ENCODE results near the gene BRD4. TPM values are rescaled to one million over a fixed set of nuclear protein-coding genes. Genes with fewer than 3 reads are reported as not detected.

The BRD4 gene
- total RNA-seq (2014; rRNA removed; shearing (Covaris generic)) (63.5 and 63.8 TPM in 2 replicates), polyA plus RNA-seq (2016; fragmentation: Nextera tagmentation; extraction: Ambion mirVana) (115 and 127 TPM in 2 replicates)
- long read RNA-seq, partial matches to known transcripts: 6 of 11 reads
- long read RNA-seq, other reads (novel, unspliced or antisense): 4 of 11 reads

DNA sequence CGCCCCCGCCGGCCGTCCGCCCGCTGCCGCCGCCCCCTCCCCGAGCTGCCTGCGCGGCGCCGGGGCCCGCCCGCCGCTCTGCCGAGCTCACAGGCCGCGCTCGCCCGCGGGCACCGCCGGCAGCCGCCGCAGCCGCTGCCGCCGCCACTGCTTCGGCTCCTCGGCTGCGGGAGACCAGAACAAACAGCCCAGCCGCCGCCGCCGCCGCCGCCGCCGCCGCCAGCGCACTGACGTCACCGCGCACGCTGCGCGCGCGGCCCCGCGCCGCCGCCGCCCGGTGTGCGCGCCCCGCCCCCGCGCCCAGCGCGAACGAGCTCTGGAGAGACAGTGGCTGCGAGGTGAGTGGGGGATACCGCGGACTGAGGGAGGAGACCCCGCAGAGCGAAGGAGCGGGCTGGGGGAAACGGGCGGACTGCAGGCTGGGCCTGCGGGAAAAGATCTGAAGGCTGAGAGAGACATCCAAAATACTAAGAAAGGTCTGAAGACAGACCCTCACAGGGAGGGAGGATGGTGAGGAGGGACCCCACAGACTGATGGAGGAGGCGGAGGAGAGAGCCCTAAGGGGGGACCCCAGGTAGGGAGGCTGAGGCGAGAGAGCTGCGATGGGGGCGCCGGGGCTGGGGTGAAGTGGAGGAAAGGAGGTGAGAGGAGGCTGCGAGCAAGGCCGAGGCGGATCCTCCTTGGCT, at the start of gene BRD4:
Gene BRD4, minus strand, starts transcription at position 229 of the 686 bp plus-strand sequence. CDS start 59,440 bp downstream, outside the sequence.
- peak within 1 kb of the TSS; percentile 98 for H3K4me3 Mint-ChIP-seq
- TF ChIP-seq, protein P1, sequence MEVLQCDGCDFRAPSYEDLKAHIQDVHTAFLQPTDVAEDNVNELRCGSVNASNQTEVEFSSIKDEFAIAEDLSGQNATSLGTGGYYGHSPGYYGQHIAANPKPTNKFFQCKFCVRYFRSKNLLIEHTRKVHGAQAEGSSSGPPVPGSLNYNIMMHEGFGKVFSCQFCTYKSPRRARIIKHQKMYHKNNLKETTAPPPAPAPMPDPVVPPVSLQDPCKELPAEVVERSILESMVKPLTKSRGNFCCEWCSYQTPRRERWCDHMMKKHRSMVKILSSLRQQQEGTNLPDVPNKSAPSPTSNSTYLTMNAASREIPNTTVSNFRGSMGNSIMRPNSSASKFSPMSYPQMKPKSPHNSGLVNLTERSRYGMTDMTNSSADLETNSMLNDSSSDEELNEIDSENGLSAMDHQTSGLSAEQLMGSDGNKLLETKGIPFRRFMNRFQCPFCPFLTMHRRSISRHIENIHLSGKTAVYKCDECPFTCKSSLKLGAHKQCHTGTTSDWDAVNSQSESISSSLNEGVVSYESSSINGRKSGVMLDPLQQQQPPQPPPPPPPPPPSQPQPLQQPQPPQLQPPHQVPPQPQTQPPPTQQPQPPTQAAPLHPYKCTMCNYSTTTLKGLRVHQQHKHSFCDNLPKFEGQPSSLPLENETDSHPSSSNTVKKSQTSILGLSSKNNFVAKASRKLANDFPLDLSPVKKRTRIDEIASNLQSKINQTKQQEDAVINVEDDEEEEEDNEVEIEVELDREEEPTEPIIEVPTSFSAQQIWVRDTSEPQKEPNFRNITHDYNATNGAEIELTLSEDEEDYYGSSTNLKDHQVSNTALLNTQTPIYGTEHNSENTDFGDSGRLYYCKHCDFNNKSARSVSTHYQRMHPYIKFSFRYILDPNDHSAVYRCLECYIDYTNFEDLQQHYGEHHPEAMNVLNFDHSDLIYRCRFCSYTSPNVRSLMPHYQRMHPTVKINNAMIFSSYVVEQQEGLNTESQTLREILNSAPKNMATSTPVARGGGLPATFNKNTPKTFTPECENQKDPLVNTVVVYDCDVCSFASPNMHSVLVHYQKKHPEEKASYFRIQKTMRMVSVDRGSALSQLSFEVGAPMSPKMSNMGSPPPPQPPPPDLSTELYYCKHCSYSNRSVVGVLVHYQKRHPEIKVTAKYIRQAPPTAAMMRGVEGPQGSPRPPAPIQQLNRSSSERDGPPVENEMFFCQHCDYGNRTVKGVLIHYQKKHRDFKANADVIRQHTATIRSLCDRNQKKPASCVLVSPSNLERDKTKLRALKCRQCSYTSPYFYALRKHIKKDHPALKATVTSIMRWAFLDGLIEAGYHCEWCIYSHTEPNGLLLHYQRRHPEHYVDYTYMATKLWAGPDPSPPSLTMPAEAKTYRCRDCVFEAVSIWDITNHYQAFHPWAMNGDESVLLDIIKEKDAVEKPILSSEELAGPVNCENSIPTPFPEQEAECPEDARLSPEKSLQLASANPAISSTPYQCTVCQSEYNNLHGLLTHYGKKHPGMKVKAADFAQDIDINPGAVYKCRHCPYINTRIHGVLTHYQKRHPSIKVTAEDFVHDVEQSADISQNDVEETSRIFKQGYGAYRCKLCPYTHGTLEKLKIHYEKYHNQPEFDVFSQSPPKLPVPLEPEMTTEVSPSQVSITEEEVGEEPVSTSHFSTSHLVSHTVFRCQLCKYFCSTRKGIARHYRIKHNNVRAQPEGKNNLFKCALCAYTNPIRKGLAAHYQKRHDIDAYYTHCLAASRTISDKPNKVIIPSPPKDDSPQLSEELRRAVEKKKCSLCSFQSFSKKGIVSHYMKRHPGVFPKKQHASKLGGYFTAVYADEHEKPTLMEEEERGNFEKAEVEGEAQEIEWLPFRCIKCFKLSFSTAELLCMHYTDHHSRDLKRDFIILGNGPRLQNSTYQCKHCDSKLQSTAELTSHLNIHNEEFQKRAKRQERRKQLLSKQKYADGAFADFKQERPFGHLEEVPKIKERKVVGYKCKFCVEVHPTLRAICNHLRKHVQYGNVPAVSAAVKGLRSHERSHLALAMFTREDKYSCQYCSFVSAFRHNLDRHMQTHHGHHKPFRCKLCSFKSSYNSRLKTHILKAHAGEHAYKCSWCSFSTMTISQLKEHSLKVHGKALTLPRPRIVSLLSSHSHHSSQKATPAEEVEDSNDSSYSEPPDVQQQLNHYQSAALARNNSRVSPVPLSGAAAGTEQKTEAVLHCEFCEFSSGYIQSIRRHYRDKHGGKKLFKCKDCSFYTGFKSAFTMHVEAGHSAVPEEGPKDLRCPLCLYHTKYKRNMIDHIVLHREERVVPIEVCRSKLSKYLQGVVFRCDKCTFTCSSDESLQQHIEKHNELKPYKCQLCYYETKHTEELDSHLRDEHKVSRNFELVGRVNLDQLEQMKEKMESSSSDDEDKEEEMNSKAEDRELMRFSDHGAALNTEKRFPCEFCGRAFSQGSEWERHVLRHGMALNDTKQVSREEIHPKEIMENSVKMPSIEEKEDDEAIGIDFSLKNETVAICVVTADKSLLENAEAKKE (CRISPR knock-in tag; IDR thresholded peaks at IDR 0.05): no peak
- TF ChIP-seq ZNF114 (CRISPR knock-in tag; IDR thresholded peaks at IDR 0.05): no peak
- TF ChIP-seq EZH2 (IDR thresholded peaks at IDR 0.05; ENCODE audit: low read depth, unreplicated experiment): no peak
- TF ChIP-seq POLR2AphosphoS5 (IDR thresholded peaks at IDR 0.05; ENCODE audit: low read depth): peak; percentile 76

More for the DNA sequence above, at the start of gene BRD4:
- no peaks in the 10 kb centered on the region for H3K9me2 ChIP-seq (ENCODE audit: insufficient read depth)
- peaks cover 32% of the 10 kb centered on the region for H4K20me1 ChIP-seq (replicated peaks; ENCODE audit: insufficient read depth)
- peak within 1 kb of the TSS; percentile 93 for H3K4me2 ChIP-seq
- H3K27ac Mint-ChIP-seq: peak within 1 kb of the TSS; percentile 97
- no peaks in the 10 kb centered on the region for H3K36me3 ChIP-seq (ENCODE audit: insufficient read depth)
- DNase-seq (ENCODE audit: low spot score) (peak; percentile 81), ATAC-seq (peak; percentile 70)
- H3K36me3 Mint-ChIP-seq (ENCODE audit: low read depth): peaks cover 6% of the 10 kb centered on the region; the same call in 2 of the 3 replicates
- H3K4me1 ChIP-seq (ENCODE audit: insufficient read depth): peaks cover 19% of the 10 kb centered on the region; the same call in 1 of the 2 replicates
- peaks cover 63% of the 10 kb centered on the region for H3K79me2 ChIP-seq (replicated peaks; ENCODE audit: insufficient read depth)
- H3K27me3 Mint-ChIP-seq (ENCODE audit: insufficient read depth, low read depth, poor library complexity): peaks cover 15% of the 10 kb centered on the region
- H3F3A ChIP-seq (replicated peaks; ENCODE audit: low read depth): no peaks in the 10 kb centered on the region
- H3K9me3 Mint-ChIP-seq: peaks cover 6% of the 10 kb centered on the region; the same call in 1 of the 3 replicates
- H2AFZ ChIP-seq: peak within 1 kb of the TSS; percentile 97
- H3K4me3 ChIP-seq: peak within 1 kb of the TSS; percentile 96
- H3K27me3 ChIP-seq (ENCODE audit: insufficient read depth): no peaks in the 10 kb centered on the region
- H3K27ac ChIP-seq (ENCODE audit: low read depth): peak within 1 kb of the TSS; percentile 90
- peaks cover 27% of the 10 kb centered on the region for H3K4me1 Mint-ChIP-seq
